HG03108 (cell line): ENCODE measurements around the gene SKAP1.

Experiments
- ATAC-seq: cut with Tn5 transposase; IDR thresholded peaks from one replicate; pipeline ENCODE4 v1.9.1; 2021; ENCODE audit warnings: moderate library complexity; ENCODE audit not compliant: unreplicated experiment

Gene SKAP1

GRCh38 chr17:48084932-48085331 lies 345.1 kb downstream of the SKAP1 start:
- no peak for ATAC-seq
